CD8-positive, alpha-beta memory T cell (primary cell): ENCODE data around the gene OMD. TPM values are rescaled to one million over a fixed set of nuclear protein-coding genes. Genes with fewer than 3 reads are reported as not detected.

ENCODE experiments used
- CTCF ChIA-PET: fragments of 350-600 bp; sonication (Branson Sonifier 250); formaldehyde crosslinking; loops from one replicate; lab custom pipeline; 2021; ENCODE audit warnings: antibody characterized with exemption; lab: Charles Lee
- POLR2A ChIA-PET: fragments of 350-600 bp; sonication (Branson Sonifier 250); formaldehyde crosslinking; loops from one replicate; lab custom pipeline; 2021; ENCODE audit warnings: antibody characterized with exemption; lab: Charles Lee
- DNase-seq, 5 donors: peaks; one replicate each; pipeline versions ENCODE4 v3.0.0 to v3.0.0-alpha.2; 2020 to 2022; ENCODE audit warnings: mixed read lengths in 1 of 5
- H3K27ac ChIP-seq: one replicate; pipeline ENCODE4 v1.7.0; 2013; ENCODE audit warnings: low read depth, mild to moderate bottlenecking, low read length, moderate library complexity
- H3K27me3 ChIP-seq: 2 replicates; pipeline ENCODE4 v1.7.0; 2013; ENCODE audit warnings: low read length, mild to moderate bottlenecking; ENCODE audit not compliant: insufficient read depth, poor library complexity, severe bottlenecking
- H3K36me3 ChIP-seq: 2 replicates; pipeline ENCODE4 v1.7.0; 2013; ENCODE audit warnings: mild to moderate bottlenecking, low read length, moderate library complexity; ENCODE audit not compliant: insufficient read depth
- H3K4me1 ChIP-seq: 2 replicates; pipeline ENCODE4 v1.7.0; 2013; ENCODE audit warnings: mild to moderate bottlenecking, low read length, moderate library complexity; ENCODE audit not compliant: insufficient read depth
- H3K4me3 ChIP-seq: 2 replicates; pipeline ENCODE4 v1.7.0; 2013; ENCODE audit warnings: mild to moderate bottlenecking, low read length
- H3K9me3 ChIP-seq: 2 replicates; pipeline ENCODE4 v1.7.0; 2013; ENCODE audit warnings: mild to moderate bottlenecking, low read length
- H3K27ac Mint-ChIP-seq, 8 donors: one replicate each; pipeline ENCODE4 v1.8.0; 2020 to 2021; ENCODE audit warnings: mixed read lengths in 8 of 8, mild to moderate bottlenecking in 6 of 8, inconsistent platforms in 3 of 8, moderate library complexity in 3 of 8
- H3K27me3 Mint-ChIP-seq, 2 donors: one replicate each; pipeline ENCODE4 v1.8.0; 2020 to 2021; ENCODE audit warnings: mixed read lengths in 2 of 2, mild to moderate bottlenecking in 1 of 2, moderate library complexity in 1 of 2
- H3K36me3 Mint-ChIP-seq, 3 donors: one replicate each; pipeline ENCODE4 v1.8.0; 2020 to 2021; ENCODE audit warnings: mixed read lengths in 3 of 3, inconsistent platforms in 1 of 3, mild to moderate bottlenecking in 1 of 3
- H3K4me1 Mint-ChIP-seq, 3 donors: one replicate each; pipeline ENCODE4 v1.8.0; 2020 to 2021; ENCODE audit warnings: mixed read lengths in 3 of 3, inconsistent platforms in 1 of 3, mild to moderate bottlenecking in 1 of 3
- H3K4me3 Mint-ChIP-seq, 7 donors: one replicate each; pipeline ENCODE4 v1.8.0; 2020 to 2021; ENCODE audit warnings: mixed read lengths in 7 of 7, mild to moderate bottlenecking in 6 of 7, moderate library complexity in 4 of 7, inconsistent platforms in 2 of 7
- H3K9me3 Mint-ChIP-seq, 5 donors: one replicate each; pipeline ENCODE4 v1.8.0; 2020 to 2022; ENCODE audit warnings: mixed read lengths in 5 of 5, mild to moderate bottlenecking in 3 of 5, moderate library complexity in 2 of 5, inconsistent platforms in 1 of 5
- polyA plus RNA-seq: library from polyadenylated mRNA; unstranded; fragments of 300-500 nt; fragmentation: Illumina TruSeq; gene quantifications from one replicate; pipeline ENCODE4 v1.2.3, GENCODE V29; 2021
- total RNA-seq, 2 experiments: library from RNA; stranded (reverse); gene quantifications; one replicate each; pipeline ENCODE4 v1.2.3, GENCODE V29; 2021

OMD gene
- total and polyA plus RNA-seq, 3 experiments from 2014 or later = not detected

GRCh38 chr9:92395617-92396016 lies 28.7 kb downstream of the OMD start:
- no peaks in the 10 kb centered on the region for H3K9me3 ChIP-seq
- H3K27me3 ChIP-seq = no peaks in the 10 kb centered on the region
- Mint-ChIP-seq H3K4me1 (no peaks in the 10 kb centered on the region), H3K27me3 (no peaks in the 10 kb centered on the region), H3K4me3 (no peak overlapping the region), H3K27ac (no peak overlapping the region), H3K9me3 (no peaks in the 10 kb centered on the region), H3K36me3 (peaks cover 0 to 2% (median 0%) of the 10 kb centered on the region in 3 donors)
- ChIA-PET POLR2A (no interaction called here), CTCF (no interaction called here)
- H3K4me1 ChIP-seq = no peaks in the 10 kb centered on the region
- H3K36me3 ChIP-seq = no peaks in the 10 kb centered on the region
- H3K27ac ChIP-seq = no peak overlapping the region
- no peak overlapping the region for H3K4me3 ChIP-seq
- no peak for DNase-seq

- Histone ChIP-seq H3K27me3 (no peaks in the 10 kb centered on the region), H3K27ac (no peak overlapping the region), H3K36me3 (no peaks in the 10 kb centered on the region), H3K4me3 (no peak overlapping the region), H3K9me3 (no peaks in the 10 kb centered on the region), H3K4me1 (no peaks in the 10 kb centered on the region)
- H3K27me3 Mint-ChIP-seq = no peaks in the 10 kb centered on the region
- H3K4me1 Mint-ChIP-seq = no peaks in the 10 kb centered on the region
- peak overlapping the region in 1 of 8 donors; percentile 54 for H3K27ac Mint-ChIP-seq
- peaks cover 0 to 2% (median 0%) of the 10 kb centered on the region in 3 donors for H3K36me3 Mint-ChIP-seq
- no peak overlapping the region for H3K4me3 Mint-ChIP-seq
- DNase-seq = no peak
- no peaks in the 10 kb centered on the region for H3K9me3 Mint-ChIP-seq
- ChIA-PET CTCF (no interaction called here), POLR2A (no interaction called here)
Measured at GRCh38 chr9:92393686-92394085, 30.6 kb downstream of the OMD start.

GRCh38 chr9:92392690-92393089 lies 31.6 kb downstream of the OMD start:
- Histone ChIP-seq H3K36me3 (no peaks in the 10 kb centered on the region), H3K27ac (no peak overlapping the region), H3K27me3 (no peaks in the 10 kb centered on the region), H3K9me3 (no peaks in the 10 kb centered on the region), H3K4me1 (no peaks in the 10 kb centered on the region), H3K4me3 (no peak overlapping the region)
- H3K27me3 Mint-ChIP-seq = no peaks in the 10 kb centered on the region
- H3K4me1 Mint-ChIP-seq = no peaks in the 10 kb centered on the region
- ChIA-PET POLR2A (no interaction called here), CTCF (no interaction called here)
- H3K27ac Mint-ChIP-seq = no peak overlapping the region
- H3K4me3 Mint-ChIP-seq = no peak overlapping the region
- DNase-seq = no peak
- H3K9me3 Mint-ChIP-seq = no peaks in the 10 kb centered on the region
- H3K36me3 Mint-ChIP-seq = peaks cover 0 to 2% (median 0%) of the 10 kb centered on the region in 3 donors

- H3K36me3 Mint-ChIP-seq = peaks cover 0 to 9% (median 3%) of the 10 kb centered on the region in 3 donors
- no peak for DNase-seq
- no peak overlapping the region for H3K27ac ChIP-seq
- H3K9me3 ChIP-seq = no peaks in the 10 kb centered on the region
- ChIA-PET CTCF (no interaction called here), POLR2A (no interaction called here)
- no peaks in the 10 kb centered on the region for H3K27me3 Mint-ChIP-seq
- no peaks in the 10 kb centered on the region for H3K36me3 ChIP-seq
- H3K4me3 Mint-ChIP-seq = no peak overlapping the region
- peaks cover 0 to 6% (median 2%) of the 10 kb centered on the region in 3 donors for H3K4me1 Mint-ChIP-seq
- H3K4me3 ChIP-seq = no peak overlapping the region
- H3K4me1 ChIP-seq = no peaks in the 10 kb centered on the region
- H3K9me3 Mint-ChIP-seq = no peaks in the 10 kb centered on the region
- no peak overlapping the region for H3K27ac Mint-ChIP-seq
- no peaks in the 10 kb centered on the region for H3K27me3 ChIP-seq
Measured at GRCh38 chr9:92385953-92386352, 38.3 kb downstream of the OMD start.

- H3K36me3 Mint-ChIP-seq = peaks cover 0 to 9% (median 3%) of the 10 kb centered on the region in 3 donors
- H3K27me3 ChIP-seq = no peaks in the 10 kb centered on the region
- H3K4me1 Mint-ChIP-seq = peaks cover 0 to 6% (median 2%) of the 10 kb centered on the region in 3 donors
- no peak overlapping the region for H3K4me3 ChIP-seq
- H3K27me3 Mint-ChIP-seq = no peaks in the 10 kb centered on the region
- no peak overlapping the region for H3K27ac ChIP-seq
- no peak for DNase-seq
- no peaks in the 10 kb centered on the region for H3K9me3 ChIP-seq
- no peak overlapping the region for H3K4me3 Mint-ChIP-seq
- peak overlapping the region in 1 of 8 donors; percentile 30 for H3K27ac Mint-ChIP-seq
- H3K9me3 Mint-ChIP-seq = no peaks in the 10 kb centered on the region
- H3K4me1 ChIP-seq = no peaks in the 10 kb centered on the region
- CTCF ChIA-PET = no interaction called here
- H3K36me3 ChIP-seq = no peaks in the 10 kb centered on the region
- POLR2A ChIA-PET = no interaction called here
Measured at GRCh38 chr9:92385477-92385876, 38.8 kb downstream of the OMD start.

GRCh38 chr9:92385001-92385400 lies 39.3 kb downstream of the OMD start:
- Histone ChIP-seq H3K4me1 (no peaks in the 10 kb centered on the region), H3K27me3 (no peaks in the 10 kb centered on the region), H3K36me3 (no peaks in the 10 kb centered on the region), H3K27ac (no peak overlapping the region), H3K9me3 (no peaks in the 10 kb centered on the region), H3K4me3 (no peak overlapping the region)
- CTCF ChIA-PET = no interaction called here
- POLR2A ChIA-PET = no interaction called here
- Mint-ChIP-seq H3K4me1 (peaks cover 0 to 6% (median 2%) of the 10 kb centered on the region in 3 donors), H3K27me3 (no peaks in the 10 kb centered on the region), H3K27ac (no peak overlapping the region), H3K36me3 (peaks cover 0 to 9% (median 3%) of the 10 kb centered on the region in 3 donors), H3K9me3 (no peaks in the 10 kb centered on the region), H3K4me3 (no peak overlapping the region)
- no peak for DNase-seq

- Mint-ChIP-seq H3K4me3 (no peak overlapping the region), H3K27me3 (no peaks in the 10 kb centered on the region), H3K9me3 (no peaks in the 10 kb centered on the region), H3K36me3 (peaks cover 0 to 13% (median 3%) of the 10 kb centered on the region in 3 donors), H3K27ac (no peak overlapping the region), H3K4me1 (peaks cover 4 to 11% (median 5%) of the 10 kb centered on the region in 3 donors)
- DNase-seq = no peak
- Histone ChIP-seq H3K4me1 (no peaks in the 10 kb centered on the region), H3K9me3 (no peaks in the 10 kb centered on the region), H3K27me3 (no peaks in the 10 kb centered on the region), H3K4me3 (no peak overlapping the region), H3K36me3 (no peaks in the 10 kb centered on the region), H3K27ac (no peak overlapping the region)
- ChIA-PET POLR2A (no interaction called here), CTCF (no interaction called here)
Measured at GRCh38 chr9:92384375-92384774, 39.9 kb downstream of the OMD start.

GRCh38 chr9:92381775-92382174 lies 42.5 kb downstream of the OMD start:
- Mint-ChIP-seq H3K27ac (no peak overlapping the region), H3K9me3 (peaks cover 0 to 3% (median 0%) of the 10 kb centered on the region in 5 donors), H3K27me3 (peaks cover 0 to 2% of the 10 kb centered on the region in 2 donors), H3K36me3 (peaks cover 0 to 19% (median 2%) of the 10 kb centered on the region in 3 donors), H3K4me1 (peaks cover 9 to 28% (median 17%) of the 10 kb centered on the region in 3 donors), H3K4me3 (no peak overlapping the region)
- H3K36me3 ChIP-seq = no peaks in the 10 kb centered on the region
- ChIA-PET POLR2A (no interaction called here), CTCF (no interaction called here)
- no peak overlapping the region for H3K4me3 ChIP-seq
- no peak overlapping the region for H3K27ac ChIP-seq
- no peak for DNase-seq
- no peaks in the 10 kb centered on the region for H3K4me1 ChIP-seq
- no peaks in the 10 kb centered on the region for H3K27me3 ChIP-seq
- no peaks in the 10 kb centered on the region for H3K9me3 ChIP-seq
